Stimulated activated CD8-positive, alpha-beta memory T cell treated with anti-CD3 and anti-CD28 coated beads, Interleukin-12 subunit alpha, Interleukin-12 subunit beta, amount 100 ng/mL, for 4 hours (primary cell): Measurements from ENCODE around the gene DYNC1LI1.
A peak's percentile ranks its signal among the peaks of the same experiment; 100 is the strongest.
"Not testable (repeated sequence)": the region's sequence is repeated elsewhere in the genome, so short reads cannot be mapped to it uniquely, and the experiment has no call there.

Source experiments
- DNase-seq: peaks from one replicate; pipeline ENCODE4 v3.0.0-alpha.2; 2020; ENCODE audit warnings: low read depth

DYNC1LI1 gene

GRCh38 chr3:32583708-32584107, 13.1 kb upstream of the DYNC1LI1 start:
- DNase-seq, result no peak

GRCh38 chr3:32578669-32579068, 8.0 kb upstream of the DYNC1LI1 start:
- not testable (repeated sequence) for DNase-seq

- no peak for DNase-seq
Observed at GRCh38 chr3:32577581-32578556, 7.2 kb upstream of the DYNC1LI1 start.

- DNase-seq, result no peak
Observed at GRCh38 chr3:32577174-32577573, 6.5 kb upstream of the DYNC1LI1 start.

- no peak for DNase-seq
Observed at GRCh38 chr3:32575451-32576113, 4.9 kb upstream of the DYNC1LI1 start.

- DNase-seq, result no peak
Observed at GRCh38 chr3:32571192-32571485, 481 bp upstream of the DYNC1LI1 start.

- DNase-seq, result peak; percentile 20
Observed at GRCh38 chr3:32569540-32570420, 878 bp downstream of the DYNC1LI1 start.

GRCh38 chr3:32568953-32569352, 1.7 kb downstream of the DYNC1LI1 start:
- DNase-seq, result no peak

GRCh38 chr3:32564195-32564594, 6.5 kb downstream of the DYNC1LI1 start:
- no peak for DNase-seq

GRCh38 chr3:32562640-32563039, 8.0 kb downstream of the DYNC1LI1 start:
- DNase-seq, result no peak

- DNase-seq, result no peak
Observed at GRCh38 chr3:32557640-32558352, 12.9 kb downstream of the DYNC1LI1 start.

GRCh38 chr3:32556332-32556731, 14.3 kb downstream of the DYNC1LI1 start:
- no peak for DNase-seq

GRCh38 chr3:32553973-32554372, 16.7 kb downstream of the DYNC1LI1 start:
- no peak for DNase-seq

GRCh38 chr3:32553459-32553858, 17.2 kb downstream of the DYNC1LI1 start:
- DNase-seq, result no peak

- no peak for DNase-seq
Observed at GRCh38 chr3:32552013-32552412, 18.6 kb downstream of the DYNC1LI1 start.

GRCh38 chr3:32551496-32551895, 19.2 kb downstream of the DYNC1LI1 start:
- DNase-seq, result no peak

GRCh38 chr3:32551087-32551486, 19.6 kb downstream of the DYNC1LI1 start:
- DNase-seq, result no peak

GRCh38 chr3:32545305-32545704, 25.4 kb downstream of the DYNC1LI1 start:
- DNase-seq, result no peak

- no peak for DNase-seq
Observed at GRCh38 chr3:32544894-32545293, 25.8 kb downstream of the DYNC1LI1 start.

GRCh38 chr3:32542807-32543206, 27.9 kb downstream of the DYNC1LI1 start:
- DNase-seq, result no peak

- no peak for DNase-seq
Observed at GRCh38 chr3:32540899-32541298, 29.8 kb downstream of the DYNC1LI1 start.

GRCh38 chr3:32532434-32532833, 38.2 kb downstream of the DYNC1LI1 start:
- no peak for DNase-seq
